Lung (tissue), 16 donors: ENCODE data around the gene VSIG10L2. TPM values are rescaled to one million over a fixed set of nuclear protein-coding genes. Genes with fewer than 3 reads are reported as not detected.

Source experiments
- ATAC-seq: fragments of 200-7000 bp; cut with Tn5 transposase; one replicate; pipeline ENCODE4 v1.9.1; 2020; ENCODE audit warnings: moderate number of reproducible peaks; ENCODE audit not compliant: insufficient read depth, low FRiP score
- DNase-seq, 3 donors: peaks; one replicate each; pipeline ENCODE4 v3.0.0-alpha.2; 2013 to 2017
- H3K27ac ChIP-seq, 2 donors: one replicate each; pipeline ENCODE4 v1.5.1; 2013; ENCODE audit warnings: mild to moderate bottlenecking in 2 of 2, moderate library complexity in 2 of 2, control low read depth in 1 of 2, inconsistent platforms in 1 of 2, low read depth in 1 of 2, low read length in 1 of 2
- H3K27me3 ChIP-seq, 3 donors: one replicate each; pipeline ENCODE4 v1.5.1; 2013; ENCODE audit warnings: low read length in 2 of 3; ENCODE audit not compliant: control insufficient read depth in 3 of 3, insufficient read depth in 3 of 3
- H3K36me3 ChIP-seq, 4 donors: one replicate each; pipeline ENCODE4 v1.5.1; 2013; ENCODE audit warnings: low read length in 4 of 4, mild to moderate bottlenecking in 1 of 4, moderate library complexity in 1 of 4; ENCODE audit not compliant: control insufficient read depth in 4 of 4, insufficient read depth in 4 of 4
- H3K4me1 ChIP-seq, 5 donors: one replicate each; pipeline ENCODE4 v1.5.1; 2013; ENCODE audit warnings: low read length in 5 of 5, mild to moderate bottlenecking in 2 of 5, moderate library complexity in 1 of 5; ENCODE audit not compliant: control insufficient read depth in 5 of 5, insufficient read depth in 5 of 5
- H3K4me3 ChIP-seq: one replicate; pipeline ENCODE4 v1.5.1; 2013; ENCODE audit warnings: mild to moderate bottlenecking, control low read depth, moderate library complexity
- H3K9ac ChIP-seq, 2 donors: one replicate each; pipeline ENCODE4 v1.5.1; 2013; ENCODE audit warnings: low read length in 2 of 2, control low read depth in 1 of 2; ENCODE audit not compliant: insufficient read depth in 1 of 2
- H3K9me3 ChIP-seq, 4 donors: one replicate each; pipeline ENCODE4 v1.5.1; 2013; ENCODE audit warnings: low read length in 3 of 4, mild to moderate bottlenecking in 1 of 4, moderate library complexity in 1 of 4; ENCODE audit not compliant: control insufficient read depth in 4 of 4, insufficient read depth in 3 of 4
- CTCF ChIP-seq: IDR thresholded peaks from 2 replicates; pipeline ENCODE4 v1.5.1; 2012; ENCODE audit warnings: mild to moderate bottlenecking; ENCODE audit errors: control extremely low read depth, extremely low read depth
- WGBS, 2 donors: extraction: QIAGEN DNeasy Blood & Tissue Kit; methylation state at CpG; one replicate each; pipeline ENCODE4 v1.1.7; 2013; 5-methylcytosine and 5-hydroxymethylcytosine counted together
- long read RNA-seq, 5 donors: transcript quantifications; one replicate each; lab custom pipeline, GENCODE V29; 2026
- polyA plus RNA-seq, 2 donors: library from polyadenylated mRNA; stranded (reverse); fragments of 200-250 nt; gene quantifications; one replicate each; pipeline ENCODE4 v1.2.1, GENCODE V29; 2013
- total RNA-seq, 2 donors: library from RNA; depleted of rRNA in 1 of 2; stranded (reverse); fragments of >200 nt in 1 of 2; gene quantifications; one replicate each; pipeline ENCODE4 v1.2.1, GENCODE V29; 2014 to 2021
- donor health status: control.
- donor health status: control.
- donor health status: Bipolar disorder and iron deficiency.
- donor health status: healthy.
- donor health status: DM: yes; HTN: yes; CAD: no.

Gene VSIG10L2
- under 1 TPM; 0.18 to 0.43 TPM for total RNA-seq
- polyA plus RNA-seq: under 1 TPM; 0.26 to 0.33 TPM
- long read RNA-seq, donor 1: 0 reads
- long read RNA-seq, donor 2: 0 reads
- long read RNA-seq, donor 3: 0 reads
- long read RNA-seq, donor 4: 0 reads
- long read RNA-seq, donor 5: 0 reads

- ATAC-seq: no peak
- H3K4me3 ChIP-seq: no peak within 1 kb of the TSS
- WGBS, 2 donors: 84 to 88% methylated on average over 8 of the region's 8 CpGs
- peaks cover 0 to 8% (median 0%) of the 10 kb centered on the region in 3 donors for H3K27me3 ChIP-seq
- peaks cover 0 to 6% (median 0%) of the 10 kb centered on the region in 5 donors for H3K4me1 ChIP-seq
- no peak for TF ChIP-seq CTCF
- no peaks in the 10 kb centered on the region for H3K9me3 ChIP-seq
- no peak for DNase-seq
- no peaks in the 10 kb centered on the region for H3K36me3 ChIP-seq
- no peak within 1 kb of the TSS for H3K9ac ChIP-seq
- H3K27ac ChIP-seq: no peak within 1 kb of the TSS
These were observed at the start of gene VSIG10L2 for GRCh38 chr11:125945797-125946520. Gene VSIG10L2, plus strand, starts transcription at chr11:125946044. Its CDS starts 12 bp downstream, at chr11:125946056.

GRCh38 chr11:125901872-125902271 is 44.0 kb upstream of the VSIG10L2 start:
- Histone ChIP-seq H3K36me3 (peaks cover 5 to 15% (median 8%) of the 10 kb centered on the region in 4 donors), H3K9me3 (no peaks in the 10 kb centered on the region), H3K9ac (no peak overlapping the region), H3K4me3 (no peak overlapping the region), H3K27ac (no peak overlapping the region), H3K4me1 (peaks cover 0 to 14% (median 9%) of the 10 kb centered on the region in 5 donors), H3K27me3 (peaks cover 0 to 13% (median 12%) of the 10 kb centered on the region in 3 donors)
- TF ChIP-seq CTCF: no peak
- WGBS, 2 donors: 86 to 87% methylated on average over 6 of the region's 6 CpGs
- ATAC-seq (no peak), DNase-seq (no peak)

GRCh38 chr11:125902277-125902926 is 43.4 kb upstream of the VSIG10L2 start:
- Histone ChIP-seq H3K4me3 (peak overlapping the region; percentile 76), H3K9ac (peak overlapping the region; percentile 67 to 69), H3K27ac (peak overlapping the region; percentile 84 to 88), H3K4me1 (peaks cover 0 to 14% (median 9%) of the 10 kb centered on the region in 5 donors), H3K9me3 (no peaks in the 10 kb centered on the region), H3K36me3 (peaks cover 5 to 15% (median 8%) of the 10 kb centered on the region in 4 donors), H3K27me3 (peaks cover 0 to 13% (median 12%) of the 10 kb centered on the region in 3 donors)
- no peak for TF ChIP-seq CTCF
- DNase-seq: peak in 1 of 3 donors; percentile 4
- 50 to 53% methylated on average over 20 of the region's 20 CpGs for WGBS, 2 donors
- ATAC-seq: no peak
